Stimulated activated CD4-positive, alpha-beta T cell treated with anti-CD3 and anti-CD28 coated beads, Interleukin-4, amount 100 ng/mL, for 4 hours (primary cell): ENCODE results near the gene NFIL3.
"Not testable (repeated sequence)": the region's sequence is repeated elsewhere in the genome, so short reads cannot be mapped to it uniquely, and the experiment has no call there.

Experiments used
- DNase-seq, 2 experiments: peaks; one replicate each; pipeline ENCODE4 v3.0.0-alpha.2; 2020

Gene NFIL3

GRCh38 chr9:91393826-91394225 is 29.8 kb downstream of the NFIL3 start:
- no peak for DNase-seq

- DNase-seq, result no peak
Observed at GRCh38 chr9:91392435-91392834, 31.2 kb downstream of the NFIL3 start.

DNA sequence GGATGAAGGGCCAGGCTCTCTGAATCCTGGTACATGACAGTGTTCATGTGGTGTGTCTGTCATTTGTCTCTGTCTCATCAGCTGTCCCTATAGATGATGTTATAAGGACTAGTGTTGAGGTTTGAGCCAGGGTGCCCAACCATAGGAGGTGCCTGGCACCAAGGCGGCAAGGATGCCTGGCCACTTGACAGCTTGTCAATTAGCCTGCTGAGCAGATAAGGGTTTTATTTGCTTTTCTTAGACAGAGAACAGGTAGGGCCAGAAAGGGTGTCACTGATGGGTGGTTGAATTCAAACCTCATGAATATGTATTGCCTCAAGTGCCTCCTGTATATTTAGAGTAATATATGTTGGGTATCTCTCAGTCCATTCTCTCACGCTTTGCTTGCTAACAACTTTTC is 31.8 kb downstream of the NFIL3 start:
- no peak for DNase-seq

- DNase-seq, result no peak
Observed at GRCh38 chr9:91391412-91391811, 32.2 kb downstream of the NFIL3 start.

DNA sequence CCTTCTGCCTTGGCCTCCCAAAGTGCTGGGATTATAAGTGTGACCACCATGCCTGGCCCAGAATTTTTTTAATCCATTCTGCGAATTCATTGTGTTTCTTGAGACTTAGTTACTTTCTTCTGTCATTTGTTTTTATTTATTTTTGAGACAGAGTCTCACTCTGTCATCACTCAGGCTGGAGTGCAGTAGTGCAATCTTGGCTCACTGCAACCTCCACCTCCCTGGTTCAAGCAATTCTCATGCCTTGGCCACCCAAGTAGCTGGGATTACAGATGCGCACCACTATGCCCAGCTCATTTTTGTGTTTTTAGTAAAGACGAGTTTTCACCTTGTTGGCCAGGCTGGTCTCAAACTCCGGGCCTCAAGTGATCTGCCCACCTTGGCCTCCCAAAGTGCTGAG is 33.9 kb downstream of the NFIL3 start:
- DNase-seq, result not testable (repeated sequence)

GRCh38 chr9:91386765-91387164 is 36.9 kb downstream of the NFIL3 start:
- no peak for DNase-seq

- DNase-seq, result no peak
Observed at GRCh38 chr9:91384954-91385353, 38.7 kb downstream of the NFIL3 start.

GRCh38 chr9:91383577-91383976 is 40.1 kb downstream of the NFIL3 start:
- no peak for DNase-seq

DNA sequence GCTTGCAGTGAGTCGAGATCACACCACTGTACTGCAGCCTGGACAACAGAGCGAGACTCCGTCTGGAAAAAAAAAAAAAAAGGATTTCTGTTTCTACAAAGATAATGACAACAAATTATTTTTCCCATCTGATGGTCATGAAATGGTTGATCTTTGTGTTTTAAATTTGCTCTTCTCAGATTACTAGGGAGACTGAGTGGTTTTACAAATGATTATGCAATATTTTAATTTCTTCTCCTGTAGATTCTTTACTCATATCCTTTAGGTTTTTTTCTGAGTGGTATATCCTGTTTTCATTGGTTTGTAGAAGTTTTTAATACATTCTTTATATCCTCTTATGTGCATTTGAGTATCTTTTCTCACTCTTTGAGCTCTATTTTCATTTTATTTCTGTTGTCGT is 41.3 kb downstream of the NFIL3 start:
- DNase-seq, result no peak

DNA sequence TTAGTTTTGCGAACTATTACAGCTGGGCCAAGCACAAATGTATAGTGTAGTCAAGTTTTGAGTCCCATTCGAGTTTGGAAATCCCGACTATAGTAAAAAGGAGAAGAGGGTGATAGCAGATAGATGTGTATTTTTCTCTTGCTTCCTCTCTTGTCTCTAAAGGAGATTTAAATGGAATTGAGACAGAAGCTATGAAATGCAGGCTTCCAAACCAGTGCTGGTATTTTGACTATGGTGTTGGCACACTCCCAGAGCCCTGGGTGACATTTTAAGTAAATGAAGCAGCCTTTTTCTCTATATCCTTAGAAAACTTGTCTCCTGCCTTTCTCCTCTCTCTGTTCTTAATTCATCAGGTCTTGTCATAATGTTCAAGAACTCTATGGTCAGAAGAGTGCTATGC is 44.2 kb downstream of the NFIL3 start:
- no peak for DNase-seq

GRCh38 chr9:91378695-91379127 is 44.9 kb downstream of the NFIL3 start:
- no peak for DNase-seq

DNA sequence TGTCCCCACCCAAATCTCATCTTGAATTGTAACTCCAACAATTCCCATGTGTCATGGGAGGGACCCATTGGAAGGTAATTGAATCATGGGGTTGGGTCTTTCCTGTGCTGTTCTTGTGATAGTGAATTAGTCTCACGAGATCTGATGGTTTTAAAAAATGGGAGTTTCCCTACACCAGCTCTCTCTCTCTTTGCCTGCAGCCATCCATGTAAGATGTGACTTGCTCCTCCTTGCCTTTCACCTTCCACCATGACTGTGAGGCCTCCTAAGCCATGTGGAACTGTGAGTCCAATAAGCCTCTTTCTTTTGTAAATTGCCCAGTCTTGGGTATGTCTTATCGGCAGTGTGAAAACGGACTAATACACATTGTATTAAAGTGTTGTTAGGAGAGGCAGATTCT is 45.6 kb downstream of the NFIL3 start:
- not testable (repeated sequence) for DNase-seq

DNA sequence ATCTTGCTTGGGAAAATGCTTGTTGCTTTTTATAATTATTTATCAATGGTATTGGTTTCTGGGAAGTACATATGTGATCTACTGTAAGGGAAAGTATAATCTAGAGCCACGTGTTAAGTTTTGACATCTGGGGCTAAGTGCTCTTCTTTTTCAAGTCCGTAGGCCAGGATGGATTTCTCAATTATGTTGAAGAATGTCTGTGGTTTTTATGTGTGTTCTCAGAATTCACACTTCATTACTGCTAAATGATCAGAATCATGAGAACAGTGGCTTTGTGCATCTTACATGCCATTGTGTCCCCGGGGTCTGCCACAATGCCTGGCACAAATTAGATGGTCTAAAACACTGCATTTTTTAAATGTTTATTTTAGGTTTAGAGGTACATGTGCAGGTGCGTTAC is 47.4 kb downstream of the NFIL3 start:
- no peak for DNase-seq

DNA sequence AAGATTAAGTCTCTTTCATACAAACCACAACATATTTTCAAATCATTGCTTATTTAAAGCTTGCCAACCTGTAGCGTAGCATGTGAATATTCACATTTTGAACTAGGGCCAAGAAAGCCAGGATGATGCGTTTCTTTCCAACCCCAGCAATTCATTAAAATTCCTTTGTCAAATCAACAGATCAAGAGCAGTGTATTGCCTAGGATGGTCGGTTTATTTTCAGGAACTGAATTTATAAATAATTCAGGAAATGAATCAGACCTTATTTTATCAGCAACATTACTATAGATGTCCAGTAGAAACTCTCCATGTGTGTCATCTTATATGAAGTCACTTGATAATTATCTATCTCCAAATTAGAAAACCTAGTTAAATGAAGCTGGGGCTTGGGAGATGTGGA is 48.7 kb downstream of the NFIL3 start:
- no peak for DNase-seq

- DNase-seq, result no peak
Observed at GRCh38 chr9:91371894-91372293, 51.7 kb downstream of the NFIL3 start.

GRCh38 chr9:91370006-91370405 is 53.6 kb downstream of the NFIL3 start:
- not testable (repeated sequence) for DNase-seq

- no peak for DNase-seq
Observed at GRCh38 chr9:91364702-91365101, 58.9 kb downstream of the NFIL3 start.

DNA sequence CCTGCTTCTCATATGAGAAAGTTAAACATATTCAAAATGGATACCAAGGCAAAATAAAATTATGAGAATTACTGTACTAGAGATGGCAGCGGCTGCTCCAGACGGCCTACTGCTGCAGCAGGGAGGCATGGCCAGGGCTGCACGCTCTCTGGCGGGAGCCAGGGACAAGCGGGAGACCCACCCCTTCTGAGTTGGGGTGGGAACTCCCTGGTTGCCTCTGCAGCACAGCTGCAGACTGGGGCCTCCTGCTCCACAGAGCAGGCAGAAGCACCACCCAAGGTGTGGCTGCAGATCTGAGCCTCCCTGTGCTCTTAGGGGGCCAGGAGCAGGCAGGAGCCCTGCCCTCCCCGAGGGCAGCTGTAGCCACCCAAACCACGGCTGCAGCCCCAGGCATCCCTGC is 59.6 kb downstream of the NFIL3 start:
- DNase-seq, result no peak

- no peak for DNase-seq
Observed at GRCh38 chr9:91362051-91362611, 61.5 kb downstream of the NFIL3 start.

- peak; percentile 82 to 88 for DNase-seq
Observed at GRCh38 chr9:91361291-91362050, 62.2 kb downstream of the NFIL3 start, which contains the start of gene AUH. AUH (minus strand) TSS chr9:91361918; CDS start chr9:91361889, 29 bp downstream.

DNA sequence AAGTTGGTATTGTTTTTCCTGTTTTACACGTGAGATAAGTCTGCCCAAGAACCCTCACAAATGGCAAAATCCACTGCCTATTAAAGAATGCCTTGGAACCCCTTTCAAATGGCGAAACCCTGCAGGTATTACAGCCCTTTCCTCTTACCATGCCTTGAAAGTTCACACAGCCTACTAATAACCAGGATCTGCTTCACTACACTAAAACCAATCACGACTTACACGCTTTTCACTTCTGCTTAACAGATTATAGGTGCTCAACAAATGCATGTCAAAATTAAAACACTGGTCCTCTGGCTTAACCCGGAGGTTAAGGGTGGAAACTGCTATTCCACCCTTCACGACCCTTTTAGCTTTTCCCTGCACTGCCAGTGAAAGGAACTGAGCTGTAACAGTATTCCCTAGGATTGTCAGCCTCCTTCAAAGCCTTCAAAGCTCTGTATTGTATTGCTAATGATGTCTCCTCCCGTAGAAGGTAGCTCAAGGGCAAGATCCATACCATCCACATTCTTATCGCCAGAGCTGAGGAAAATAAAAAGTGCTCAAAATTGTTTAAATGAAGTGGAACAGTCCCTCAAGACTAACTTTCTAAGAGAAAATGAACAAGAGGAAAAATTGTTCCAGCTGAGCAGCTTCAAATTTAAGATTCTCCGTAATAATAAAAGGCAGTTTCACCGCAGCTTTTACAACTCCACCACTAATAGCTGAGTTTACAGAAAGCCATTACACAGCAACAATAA is 62.9 kb downstream of the NFIL3 start:
- DNase-seq, result no peak

DNA sequence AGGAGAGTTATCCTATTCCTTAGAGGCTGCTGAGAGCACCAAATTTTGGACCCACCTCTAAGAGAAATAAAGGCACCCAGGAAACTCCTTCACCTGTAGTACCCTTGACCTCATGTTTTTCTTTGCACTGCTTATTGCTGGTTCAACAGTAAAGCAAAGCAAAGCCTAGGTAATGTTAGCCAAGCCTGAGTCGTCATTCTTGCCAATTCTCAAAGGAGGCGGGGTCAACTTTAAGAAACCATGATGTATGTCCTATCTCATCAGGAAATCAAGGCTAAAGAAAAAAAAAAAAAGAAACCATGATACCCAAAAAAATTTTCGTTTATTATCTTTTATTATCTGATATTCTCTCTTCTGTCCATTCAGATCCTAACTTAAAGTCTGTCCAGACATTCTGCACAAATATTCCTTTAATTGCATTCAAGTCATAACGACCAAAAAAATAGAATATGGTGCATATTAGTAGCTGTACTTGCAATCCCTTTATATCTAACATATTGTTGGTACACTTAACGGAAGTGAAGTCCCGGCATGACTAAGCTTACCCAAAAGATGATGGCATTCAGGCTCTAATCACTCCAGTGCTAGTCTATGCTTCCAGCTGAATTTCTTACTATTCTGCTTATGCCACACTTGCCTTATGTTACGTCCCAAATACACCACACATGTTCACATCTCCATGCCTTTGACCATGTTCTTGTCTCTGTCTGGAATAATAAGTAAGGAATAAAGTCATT is 63.7 kb downstream of the NFIL3 start:
- no peak for DNase-seq

- no peak for DNase-seq
Observed at GRCh38 chr9:91359083-91359482, 64.5 kb downstream of the NFIL3 start.
